HG03460 (cell line): ENCODE data around the gene ZNF133.
"Not testable (repeated sequence)": the region's sequence is repeated elsewhere in the genome, so short reads cannot be mapped to it uniquely, and the experiment has no call there.

Experiments
- ATAC-seq: cut with Tn5 transposase; IDR thresholded peaks from one replicate; pipeline ENCODE4 v1.9.1; 2021; ENCODE audit not compliant: unreplicated experiment

ZNF133 gene

GRCh38 chr20:18287915-18288748 is at the start of gene ZNF133:
ZNF133 (plus strand) TSS chr20:18288527; CDS start chr20:18305687, 17,160 bp downstream.
- ATAC-seq = peak; percentile 98

GRCh38 chr20:18240997-18241396 is 47.3 kb upstream of the ZNF133 start:
- no peak for ATAC-seq

GRCh38 chr20:18243802-18244201 is 44.5 kb upstream of the ZNF133 start:
- ATAC-seq = no peak

DNA sequence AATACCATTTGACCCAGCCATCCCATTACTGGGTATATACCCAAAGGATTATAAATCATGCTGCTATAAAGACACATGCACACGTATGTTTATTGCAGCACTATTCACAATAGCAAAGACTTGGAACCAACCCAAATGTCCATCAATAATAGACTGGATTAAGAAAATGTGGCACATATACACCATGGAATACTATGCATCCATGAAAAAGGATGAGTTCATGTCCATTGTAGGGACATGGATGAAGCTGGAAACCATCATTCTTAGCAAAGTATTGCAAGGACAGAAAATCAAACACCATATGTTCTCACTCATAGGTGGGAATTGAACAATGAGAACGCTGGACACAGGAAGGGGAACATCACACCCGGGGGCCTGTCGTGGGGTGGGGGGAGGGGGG is 39.8 kb upstream of the ZNF133 start:
- ATAC-seq = not testable (repeated sequence)

DNA sequence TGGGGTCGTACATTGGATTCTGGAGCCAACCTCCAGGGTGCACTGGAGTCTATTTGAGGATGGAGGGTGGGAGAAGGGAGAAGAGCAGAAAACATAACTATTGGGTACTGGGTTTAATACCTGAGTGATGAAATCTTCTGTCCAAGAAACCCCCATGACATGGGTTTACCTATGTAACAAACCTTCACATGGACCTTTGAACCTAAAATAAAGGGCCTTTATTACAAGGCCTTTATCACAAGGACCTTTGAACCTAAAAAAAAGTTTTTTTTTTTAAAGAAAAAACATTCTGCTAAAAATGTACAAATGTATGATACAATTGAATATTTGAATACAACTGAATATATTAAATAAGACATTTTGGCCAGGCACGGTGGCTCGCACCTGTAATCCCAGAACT is 38.1 kb upstream of the ZNF133 start:
- ATAC-seq = no peak

GRCh38 chr20:18252597-18253451 is 35.5 kb upstream of the ZNF133 start:
- no peak for ATAC-seq

DNA sequence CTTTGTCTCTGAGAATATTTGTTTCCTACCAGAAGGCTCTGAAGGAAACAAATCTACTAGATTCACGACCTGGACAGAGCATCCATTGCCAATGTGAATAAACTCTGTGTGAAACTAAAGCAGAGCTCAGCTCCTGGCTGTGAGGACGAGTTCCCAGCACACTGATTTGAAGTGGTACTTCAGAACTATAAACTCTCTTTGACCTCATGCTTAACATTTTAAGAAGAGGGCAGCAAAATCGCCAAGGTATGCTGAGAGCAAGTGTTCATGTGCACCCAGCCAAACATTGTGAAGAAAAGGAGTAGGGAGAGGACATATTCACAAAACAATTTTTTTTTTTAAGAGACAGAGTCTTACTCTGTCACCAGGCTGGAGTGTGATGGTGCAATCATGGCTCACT is 33.7 kb upstream of the ZNF133 start:
- no peak for ATAC-seq

GRCh38 chr20:18255526-18255925 is 32.8 kb upstream of the ZNF133 start:
- no peak for ATAC-seq

- ATAC-seq = no peak
These were observed 31.8 kb upstream of the ZNF133 start for GRCh38 chr20:18256440-18257090.

DNA sequence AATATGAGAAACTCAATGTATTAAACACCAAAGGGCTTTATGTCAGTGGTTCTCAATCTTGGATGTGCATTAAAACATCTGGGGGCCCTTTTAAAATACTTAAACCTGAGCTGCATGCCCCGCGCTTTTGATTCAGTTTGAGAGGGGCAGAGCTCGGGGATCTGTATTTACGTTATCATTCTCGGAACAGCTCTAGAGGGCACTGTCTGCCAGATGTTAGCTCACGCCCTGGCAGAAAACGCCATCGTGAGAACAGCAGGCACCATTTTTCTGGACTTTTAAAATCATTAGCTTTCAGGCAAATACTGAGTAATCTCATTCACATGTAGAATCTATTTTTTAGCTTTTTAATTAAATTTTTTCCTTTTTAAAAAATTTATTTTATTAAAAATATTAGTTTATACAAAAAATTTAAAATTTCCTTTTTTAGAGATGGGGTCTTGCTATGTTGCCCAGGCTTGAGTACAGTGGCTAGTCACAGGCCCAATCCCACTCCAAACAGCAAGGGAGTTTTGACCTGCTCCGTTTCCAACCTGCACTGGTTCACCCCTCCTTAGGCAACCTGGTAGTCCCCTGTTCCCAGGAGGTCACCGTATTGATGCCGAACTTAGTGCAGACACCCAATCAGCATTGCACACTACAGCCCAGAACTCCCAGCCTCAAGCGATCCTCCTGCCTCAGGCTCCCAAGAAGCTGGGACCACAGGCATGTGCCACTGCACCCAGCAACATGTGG is 30.0 kb upstream of the ZNF133 start:
- ATAC-seq = no peak

DNA sequence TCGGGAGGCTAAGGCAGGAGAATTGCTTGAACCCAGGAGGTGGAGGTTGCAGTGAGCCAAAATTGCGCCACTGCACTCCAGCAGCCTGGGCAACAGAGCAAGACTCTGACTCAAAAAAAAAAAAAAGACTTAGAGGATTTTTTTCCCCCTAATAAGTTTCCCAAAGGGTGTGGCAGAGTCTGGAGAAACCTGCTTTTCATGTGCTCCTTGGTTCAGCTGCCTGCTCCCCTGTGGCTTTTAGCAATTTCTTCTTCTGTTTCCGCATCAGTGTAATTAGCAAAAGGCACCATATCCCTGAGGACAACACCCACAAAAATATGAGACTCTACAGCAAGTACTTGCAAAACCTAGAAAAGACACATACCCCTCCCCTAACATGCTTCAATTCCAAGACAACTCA is 28.6 kb upstream of the ZNF133 start:
- no peak for ATAC-seq

DNA sequence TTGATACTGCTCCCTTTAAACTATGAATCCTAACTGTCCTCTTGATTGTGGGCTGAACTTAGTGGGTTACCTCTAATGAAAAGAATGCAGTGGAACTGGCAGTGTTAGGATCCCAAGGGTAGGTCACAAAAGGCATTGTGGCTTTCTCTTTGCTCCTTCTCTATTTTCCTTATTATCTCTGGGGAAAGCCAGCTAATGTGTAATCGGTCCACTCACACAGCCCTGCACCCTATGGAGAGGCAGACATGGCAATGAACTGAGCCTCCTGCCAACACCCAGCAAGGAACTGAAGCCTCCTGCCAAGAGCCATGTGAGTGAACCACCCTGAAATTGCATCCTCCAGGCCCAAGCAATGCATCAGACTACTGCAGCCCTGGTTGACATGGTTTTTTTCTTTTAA is 24.6 kb upstream of the ZNF133 start:
- no peak for ATAC-seq

GRCh38 chr20:18265441-18265840 is 22.9 kb upstream of the ZNF133 start:
- ATAC-seq = no peak

GRCh38 chr20:18266282-18266681 is 22.0 kb upstream of the ZNF133 start:
- ATAC-seq = no peak

DNA sequence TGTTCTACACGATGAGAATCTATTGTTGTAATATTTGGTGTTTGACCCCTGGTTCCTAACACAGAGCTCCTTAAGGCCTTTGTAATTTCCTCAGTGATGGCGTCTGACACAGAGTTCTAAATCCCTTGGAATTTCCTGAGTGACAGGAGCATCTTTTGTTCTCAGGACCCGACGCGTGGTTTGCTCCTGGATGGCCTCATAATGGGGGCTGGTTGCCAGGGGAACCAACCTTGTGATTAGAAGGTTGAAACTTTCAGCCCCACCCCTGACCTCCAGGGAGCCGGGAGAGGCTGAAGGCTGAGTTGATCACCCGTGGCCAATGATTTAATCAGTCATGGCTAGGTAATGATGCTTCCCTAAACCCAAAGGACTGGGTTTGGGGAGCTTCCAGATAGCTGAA is 20.5 kb upstream of the ZNF133 start:
- ATAC-seq = no peak

DNA sequence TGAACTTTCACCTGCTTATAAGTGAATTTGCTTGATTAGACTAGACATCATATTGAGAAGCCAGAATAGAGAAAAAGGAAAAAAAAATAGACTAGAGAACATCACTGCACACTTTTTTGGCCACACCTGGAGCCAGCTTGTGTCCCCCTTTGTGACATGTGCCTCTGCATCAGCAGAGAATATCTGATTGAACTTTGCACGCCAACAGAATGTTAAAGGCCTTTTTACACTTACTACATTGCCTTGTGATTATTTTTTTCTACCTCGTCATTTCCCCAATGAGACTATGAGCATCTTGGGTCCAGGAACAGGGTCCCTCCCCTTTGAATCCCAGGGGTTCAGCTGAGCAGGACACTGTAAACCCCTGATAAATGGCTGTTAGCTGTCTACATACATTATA is 17.2 kb upstream of the ZNF133 start:
- ATAC-seq = no peak

GRCh38 chr20:18272451-18272850 is 15.9 kb upstream of the ZNF133 start:
- no peak for ATAC-seq

- no peak for ATAC-seq
These were observed 14.6 kb upstream of the ZNF133 start for GRCh38 chr20:18273738-18274137.

DNA sequence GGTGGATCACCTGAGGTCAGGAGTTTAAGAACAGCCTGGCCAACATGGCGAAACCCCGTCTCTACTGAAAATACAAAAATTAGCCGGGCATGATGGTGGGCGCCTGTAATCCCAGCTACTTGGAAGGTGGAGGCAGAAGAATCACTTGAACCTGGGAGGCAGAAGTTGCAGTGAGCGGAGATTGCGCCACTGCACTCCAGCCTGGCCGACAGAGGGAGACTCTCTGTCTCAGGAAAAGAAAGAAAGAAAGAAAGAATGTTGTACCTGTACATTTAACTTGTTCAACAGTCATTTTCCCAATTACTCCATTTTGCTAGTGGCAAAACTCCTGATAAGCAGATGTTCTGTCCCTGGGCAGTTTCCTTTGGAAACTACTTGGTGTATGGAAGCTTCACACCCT is 12.4 kb upstream of the ZNF133 start:
- ATAC-seq = not testable (repeated sequence)

DNA sequence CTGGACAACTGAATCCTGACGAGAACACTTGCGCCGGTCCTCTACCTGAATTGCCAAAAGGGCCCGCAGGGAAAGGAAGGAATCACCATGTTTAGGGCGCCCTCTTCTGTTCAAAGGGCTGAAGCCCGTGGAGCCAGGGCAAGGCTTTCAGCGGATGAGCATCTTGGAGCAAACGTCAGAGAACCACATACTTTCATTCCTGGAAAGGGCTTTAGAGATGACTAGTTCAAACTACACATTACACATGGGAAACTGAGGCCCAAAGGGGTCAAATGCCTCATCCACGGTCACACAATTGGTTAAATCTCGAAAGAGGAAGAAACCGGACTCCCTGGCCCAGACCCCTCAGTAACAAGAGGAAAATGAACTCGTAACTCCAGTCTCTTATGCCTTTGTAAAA is 11.5 kb upstream of the ZNF133 start:
- peak; percentile 54 for ATAC-seq

DNA sequence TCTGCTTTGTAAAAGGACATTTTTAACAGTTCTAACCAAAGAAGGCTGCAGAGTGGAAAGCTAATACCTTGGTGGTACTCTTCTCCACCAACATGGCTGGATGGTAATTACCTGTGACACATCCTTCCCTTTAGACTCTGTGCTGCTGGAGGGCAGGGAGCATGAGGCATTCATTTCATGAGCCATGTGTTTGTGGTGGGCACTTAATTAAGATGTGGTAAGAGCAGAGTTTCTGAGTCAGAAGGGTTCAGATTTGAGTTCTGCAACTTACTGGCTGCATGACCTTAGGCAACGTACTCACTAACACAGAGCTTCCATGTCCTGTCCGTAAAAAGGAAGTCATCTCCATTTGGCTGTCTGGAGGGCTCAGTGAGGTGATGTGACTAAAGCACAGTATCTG is 9.1 kb upstream of the ZNF133 start:
- no peak for ATAC-seq
